ENCODE data around the gene CCDC78. TPM values are rescaled to one million over a fixed set of nuclear protein-coding genes. Genes with fewer than 3 reads are reported as not detected.
"Not testable (repeated sequence)": the region's sequence is repeated elsewhere in the genome, so short reads cannot be mapped to it uniquely, and the experiment has no call there.

CCDC78 gene
- total and polyA plus RNA-seq, 2 donors: 4.8 to 12.4 TPM

DNA sequence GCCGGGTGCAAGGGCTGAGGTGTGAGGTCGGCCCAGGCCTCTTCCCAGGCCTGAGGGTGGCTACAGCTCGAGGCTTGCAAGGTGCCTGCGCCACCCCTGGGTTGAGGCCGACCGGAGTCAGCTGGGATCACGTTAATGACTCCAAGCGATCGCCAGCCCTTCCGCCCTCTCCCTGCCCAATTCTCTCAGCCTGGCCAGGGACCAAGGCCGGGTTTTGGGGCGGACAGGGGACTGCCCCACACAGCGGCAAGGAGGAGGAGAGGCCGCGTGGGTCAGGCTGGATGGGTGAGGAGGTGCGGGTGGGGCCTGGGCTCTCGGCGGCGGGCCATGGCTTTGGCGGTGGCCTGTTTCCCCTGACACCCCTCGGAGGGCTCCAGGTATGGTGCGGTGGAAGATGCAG is 32.9 kb downstream of the CCDC78 start:
- Histone ChIP-seq H3K27ac (ENCODE audit: low read depth in 1 of 2, low read length in 1 of 2) (no peak overlapping the region), H3K27me3 (ENCODE audit: control insufficient read depth in 2 of 2, insufficient read depth in 1 of 2, low read length in 1 of 2) (peaks cover 55 to 74% of the 10 kb centered on the region in 2 donors), H3K36me3 (ENCODE audit: control insufficient read depth in 2 of 2, insufficient read depth in 2 of 2, low read length in 1 of 2) (no peaks in the 10 kb centered on the region), H3K4me1 (ENCODE audit: control insufficient read depth in 2 of 2, insufficient read depth in 2 of 2, low read length in 2 of 2) (peaks cover 35 to 42% of the 10 kb centered on the region in 2 donors), H3K9me3 (ENCODE audit: control insufficient read depth in 2 of 2, insufficient read depth in 1 of 2, low read length in 1 of 2) (peaks cover 0 to 10% of the 10 kb centered on the region in 2 donors), H3K4me3 (ENCODE audit: low read length in 2 of 2) (no peak overlapping the region)
- DNase-seq (ENCODE audit: low read depth in 6 of 9, low spot score in 9 of 9): no peak
- WGBS: 53% methylated on average over 22 of the region's 22 CpGs

DNA sequence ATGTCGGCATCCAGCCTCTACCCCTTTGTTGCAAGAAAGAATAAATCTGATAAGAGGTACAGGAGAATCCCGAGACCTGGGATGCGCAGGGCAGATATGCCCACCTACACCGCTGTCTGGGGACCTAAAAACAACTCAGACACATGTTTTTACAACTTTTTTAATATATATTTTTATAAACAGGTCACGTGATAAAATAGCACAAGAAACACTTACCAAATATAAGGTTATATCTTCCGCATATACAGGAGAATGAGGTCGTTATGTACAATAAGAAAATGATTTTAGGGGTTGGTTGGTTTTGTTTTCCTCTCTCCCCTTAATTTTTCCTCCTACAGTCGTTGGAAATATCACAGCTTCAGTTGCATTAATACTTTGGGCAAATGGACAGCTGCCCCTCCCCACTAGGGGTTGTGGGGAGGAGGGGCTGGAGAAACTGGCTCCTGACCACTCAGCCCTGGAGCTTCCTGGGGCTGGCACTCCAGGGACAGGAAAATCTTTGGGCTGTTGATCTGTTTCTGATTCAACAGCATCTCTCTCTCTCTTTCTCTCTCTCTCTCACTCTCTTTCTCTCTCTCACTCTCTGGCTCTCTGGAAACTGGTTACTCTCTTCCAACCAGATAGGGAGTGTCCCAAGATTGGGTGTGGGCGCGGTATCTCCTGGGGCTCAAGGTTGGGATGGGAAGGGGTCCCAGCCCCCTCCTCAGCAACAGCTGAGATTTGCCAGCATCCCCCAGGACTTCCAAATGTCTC is 33.7 kb downstream of the CCDC78 start:
- 76% methylated on average over 10 of the region's 10 CpGs for WGBS
- DNase-seq (ENCODE audit: low read depth in 6 of 9, low spot score in 9 of 9): no peak
- Histone ChIP-seq H3K4me3 (ENCODE audit: low read length in 2 of 2) (no peak overlapping the region), H3K9me3 (ENCODE audit: control insufficient read depth in 2 of 2, insufficient read depth in 1 of 2, low read length in 1 of 2) (peaks cover 0 to 10% of the 10 kb centered on the region in 2 donors), H3K27ac (ENCODE audit: low read depth in 1 of 2, low read length in 1 of 2) (no peak overlapping the region), H3K36me3 (ENCODE audit: control insufficient read depth in 2 of 2, insufficient read depth in 2 of 2, low read length in 1 of 2) (peaks cover 0 to 3% of the 10 kb centered on the region in 2 donors), H3K27me3 (ENCODE audit: control insufficient read depth in 2 of 2, insufficient read depth in 1 of 2, low read length in 1 of 2) (peaks cover 55 to 65% of the 10 kb centered on the region in 2 donors), H3K4me1 (ENCODE audit: control insufficient read depth in 2 of 2, insufficient read depth in 2 of 2, low read length in 2 of 2) (peaks cover 35 to 42% of the 10 kb centered on the region in 2 donors)

DNA sequence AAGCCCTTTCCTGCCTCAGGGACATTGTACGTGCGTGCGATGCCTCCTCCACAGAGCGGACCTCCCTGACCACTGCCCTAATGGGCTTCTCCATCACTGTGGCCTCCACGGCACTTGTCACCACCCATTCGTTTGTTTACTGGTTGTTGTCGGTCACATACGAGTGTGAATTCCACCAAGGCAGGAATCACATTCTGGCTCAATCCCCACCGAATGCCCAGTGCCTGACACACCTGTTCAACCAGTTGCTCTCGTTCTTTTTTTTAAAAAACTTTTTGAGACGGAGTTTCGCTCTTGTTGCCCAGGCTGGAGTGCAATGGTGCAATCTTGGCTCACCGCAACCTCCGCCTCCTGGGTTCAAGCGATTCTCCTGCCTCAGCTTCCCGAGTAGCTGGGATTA is 35.0 kb downstream of the CCDC78 start:
- peaks cover 35 to 41% of the 10 kb centered on the region in 2 donors for H3K4me1 ChIP-seq (ENCODE audit: control insufficient read depth in 2 of 2, insufficient read depth in 2 of 2, low read length in 2 of 2)
- not testable (repeated sequence) for H3K4me3 ChIP-seq (ENCODE audit: low read length in 2 of 2); DNase-seq (ENCODE audit: low read depth in 6 of 9, low spot score in 9 of 9); H3K27ac ChIP-seq (ENCODE audit: low read depth in 1 of 2, low read length in 1 of 2)
- peaks cover 11 to 16% of the 10 kb centered on the region in 2 donors for H3K36me3 ChIP-seq (ENCODE audit: control insufficient read depth in 2 of 2, insufficient read depth in 2 of 2, low read length in 1 of 2)
- 91% methylated on average over 16 of the region's 16 CpGs for WGBS
- H3K27me3 ChIP-seq (ENCODE audit: control insufficient read depth in 2 of 2, insufficient read depth in 1 of 2, low read length in 1 of 2): peaks cover 46 to 54% of the 10 kb centered on the region in 2 donors
- H3K9me3 ChIP-seq (ENCODE audit: control insufficient read depth in 2 of 2, insufficient read depth in 1 of 2, low read length in 1 of 2): peaks cover 0 to 10% of the 10 kb centered on the region in 2 donors

DNA sequence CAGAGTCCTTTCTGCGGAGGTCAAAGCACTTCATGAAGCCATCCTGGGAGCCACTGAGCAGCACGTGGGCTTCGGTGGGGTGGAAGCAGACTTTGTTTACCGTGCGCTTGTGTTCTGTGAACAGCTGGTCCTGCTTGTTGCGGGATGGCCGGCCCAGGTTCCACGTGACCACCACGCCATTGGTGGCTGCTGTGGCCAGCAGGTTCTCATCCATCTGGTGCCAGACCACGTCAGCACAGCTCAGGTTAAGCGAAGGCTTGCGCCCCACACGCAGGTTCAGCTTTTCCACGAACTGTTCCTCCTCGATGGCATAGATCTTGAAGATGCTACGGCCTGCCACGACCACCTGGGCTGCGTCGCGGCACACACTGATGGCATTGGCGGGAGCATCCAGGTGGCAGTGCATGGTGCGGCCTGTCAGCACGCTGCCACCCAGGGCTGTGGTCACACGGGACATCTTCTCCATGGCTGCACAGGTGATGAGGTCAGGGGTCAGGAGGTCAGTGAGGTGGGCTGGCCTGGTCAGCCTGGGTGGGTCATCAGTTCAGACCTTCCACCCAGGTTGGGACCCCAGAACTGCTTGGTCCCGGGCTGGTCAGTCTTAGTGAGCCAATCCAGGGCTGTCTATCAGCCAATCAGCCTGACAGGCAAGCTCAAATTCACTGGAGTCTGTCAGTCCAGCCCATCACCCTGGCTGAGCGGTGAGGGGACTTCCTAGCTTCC is 36.9 kb downstream of the CCDC78 start:
- H3K9me3 ChIP-seq (ENCODE audit: control insufficient read depth in 2 of 2, insufficient read depth in 1 of 2, low read length in 1 of 2): no peaks in the 10 kb centered on the region
- peak overlapping the region; percentile 80 to 91 for H3K4me3 ChIP-seq (ENCODE audit: low read length in 2 of 2)
- DNase-seq (ENCODE audit: low read depth in 6 of 9, low spot score in 9 of 9): no peak
- peaks cover 28 to 35% of the 10 kb centered on the region in 2 donors for H3K27me3 ChIP-seq (ENCODE audit: control insufficient read depth in 2 of 2, insufficient read depth in 1 of 2, low read length in 1 of 2)
- H3K4me1 ChIP-seq (ENCODE audit: control insufficient read depth in 2 of 2, insufficient read depth in 2 of 2, low read length in 2 of 2): peaks cover 29 to 30% of the 10 kb centered on the region in 2 donors
- H3K27ac ChIP-seq (ENCODE audit: low read depth in 1 of 2, low read length in 1 of 2): peak overlapping the region in 1 of 2 donors; percentile 76
- H3K36me3 ChIP-seq (ENCODE audit: control insufficient read depth in 2 of 2, insufficient read depth in 2 of 2, low read length in 1 of 2): peaks cover 16 to 20% of the 10 kb centered on the region in 2 donors
- WGBS: 90% methylated on average over 26 of the region's 26 CpGs

DNA sequence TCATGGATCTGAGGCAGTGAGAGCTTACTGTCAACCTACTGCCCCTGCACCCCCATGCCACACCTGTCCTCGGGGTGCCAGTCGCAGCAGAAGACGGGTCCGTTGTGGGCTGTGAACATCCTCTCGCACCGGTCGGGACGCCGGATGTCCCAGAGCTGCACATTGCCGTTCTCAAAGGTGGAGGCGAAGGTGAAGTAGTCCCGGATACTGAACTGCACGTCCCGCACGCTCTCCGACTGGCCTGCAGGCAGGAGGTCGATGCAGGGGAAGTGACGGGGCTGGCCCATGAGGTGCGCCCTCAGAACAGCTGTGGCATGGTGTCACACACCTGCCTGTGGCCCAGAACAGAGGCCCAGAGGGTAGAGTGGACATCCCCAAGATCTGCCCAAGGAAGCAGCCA is 38.7 kb downstream of the CCDC78 start:
- 95% methylated on average over 19 of the region's 19 CpGs for WGBS
- Histone ChIP-seq H3K4me1 (ENCODE audit: control insufficient read depth in 2 of 2, insufficient read depth in 2 of 2, low read length in 2 of 2) (peaks cover 22 to 36% of the 10 kb centered on the region in 2 donors), H3K4me3 (ENCODE audit: low read length in 2 of 2) (no peak overlapping the region), H3K27me3 (ENCODE audit: control insufficient read depth in 2 of 2, insufficient read depth in 1 of 2, low read length in 1 of 2) (peaks cover 10 to 17% of the 10 kb centered on the region in 2 donors), H3K27ac (ENCODE audit: low read depth in 1 of 2, low read length in 1 of 2) (no peak overlapping the region), H3K36me3 (ENCODE audit: control insufficient read depth in 2 of 2, insufficient read depth in 2 of 2, low read length in 1 of 2) (peaks cover 23 to 26% of the 10 kb centered on the region in 2 donors), H3K9me3 (ENCODE audit: control insufficient read depth in 2 of 2, insufficient read depth in 1 of 2, low read length in 1 of 2) (no peaks in the 10 kb centered on the region)
- no peak for DNase-seq (ENCODE audit: low read depth in 6 of 9, low spot score in 9 of 9)

DNA sequence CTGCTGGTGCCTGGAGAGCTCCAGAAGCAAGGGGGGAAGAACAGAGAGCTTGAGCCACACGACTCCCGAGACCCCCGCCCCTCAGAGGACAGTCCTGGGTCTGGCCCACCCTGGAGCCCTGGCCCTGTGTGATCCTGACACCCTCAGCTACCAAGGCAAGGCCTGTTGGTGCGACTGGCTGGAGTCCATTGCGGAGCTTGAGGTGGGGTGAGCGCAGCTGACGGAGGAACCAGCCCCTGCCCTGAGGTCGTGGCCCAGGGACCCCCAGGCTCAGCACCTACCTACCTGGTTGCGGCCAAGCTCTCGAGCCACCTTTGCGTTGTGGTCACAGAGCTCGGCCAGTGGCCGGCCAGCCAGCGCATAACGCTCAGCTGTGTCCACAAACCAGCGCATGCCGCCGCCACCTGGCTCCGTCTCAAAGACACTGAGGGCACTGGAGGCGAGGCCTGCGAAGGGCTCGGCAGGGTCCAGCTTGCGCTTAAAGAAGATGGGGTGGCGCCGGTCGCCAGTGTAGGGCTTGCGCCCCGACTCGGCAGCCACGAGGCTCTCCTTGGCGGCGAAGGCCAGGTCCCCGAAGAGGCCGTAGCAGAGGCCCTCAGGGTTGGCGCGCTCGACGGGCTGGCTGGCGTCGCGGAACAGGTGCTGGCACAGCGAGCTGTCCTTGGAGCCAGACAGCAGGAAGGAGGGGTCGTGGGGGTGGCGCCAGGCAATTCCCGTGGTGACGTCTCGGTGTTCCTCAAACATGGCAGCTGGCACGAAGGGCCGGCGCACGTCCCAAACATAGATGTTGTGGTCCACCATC is 39.6 kb downstream of the CCDC78 start:
- Histone ChIP-seq H3K4me3 (ENCODE audit: low read length in 2 of 2) (no peak overlapping the region), H3K27ac (ENCODE audit: low read depth in 1 of 2, low read length in 1 of 2) (no peak overlapping the region), H3K9me3 (ENCODE audit: control insufficient read depth in 2 of 2, insufficient read depth in 1 of 2, low read length in 1 of 2) (peaks cover 0 to under 1% of the 10 kb centered on the region in 2 donors), H3K4me1 (ENCODE audit: control insufficient read depth in 2 of 2, insufficient read depth in 2 of 2, low read length in 2 of 2) (peaks cover 27 to 36% of the 10 kb centered on the region in 2 donors), H3K36me3 (ENCODE audit: control insufficient read depth in 2 of 2, insufficient read depth in 2 of 2, low read length in 1 of 2) (peaks cover 31 to 35% of the 10 kb centered on the region in 2 donors), H3K27me3 (ENCODE audit: control insufficient read depth in 2 of 2, insufficient read depth in 1 of 2, low read length in 1 of 2) (peaks cover 3 to 9% of the 10 kb centered on the region in 2 donors)
- DNase-seq (ENCODE audit: low read depth in 6 of 9, low spot score in 9 of 9): no peak
- 98% methylated on average over 51 of the region's 51 CpGs for WGBS

DNA sequence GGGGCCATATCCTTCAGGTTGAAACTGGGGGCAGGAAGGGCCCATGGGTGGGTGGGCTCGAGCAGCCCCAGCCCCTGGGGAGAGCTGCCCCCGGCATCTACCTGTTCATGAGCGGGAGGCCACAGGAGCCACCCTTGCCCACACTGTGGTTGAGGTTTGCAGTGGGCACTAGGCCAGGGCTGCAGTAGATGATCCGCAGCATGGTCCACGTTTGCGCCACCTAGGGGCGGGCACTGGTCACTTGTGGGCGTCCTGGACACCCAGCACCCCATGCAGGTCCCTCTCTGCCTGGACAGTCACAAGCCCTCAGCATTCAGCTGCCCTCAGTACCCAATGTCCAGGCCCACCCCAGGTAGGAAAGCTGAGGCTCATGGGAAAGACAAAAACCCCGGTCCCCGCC is 40.3 kb downstream of the CCDC78 start:
- Histone ChIP-seq H3K27ac (ENCODE audit: low read depth in 1 of 2, low read length in 1 of 2) (no peak overlapping the region), H3K36me3 (ENCODE audit: control insufficient read depth in 2 of 2, insufficient read depth in 2 of 2, low read length in 1 of 2) (peaks cover 36 to 39% of the 10 kb centered on the region in 2 donors), H3K27me3 (ENCODE audit: control insufficient read depth in 2 of 2, insufficient read depth in 1 of 2, low read length in 1 of 2) (peaks cover 0 to 2% of the 10 kb centered on the region in 2 donors), H3K4me3 (ENCODE audit: low read length in 2 of 2) (no peak overlapping the region), H3K9me3 (ENCODE audit: control insufficient read depth in 2 of 2, insufficient read depth in 1 of 2, low read length in 1 of 2) (peaks cover 0 to 1% of the 10 kb centered on the region in 2 donors), H3K4me1 (ENCODE audit: control insufficient read depth in 2 of 2, insufficient read depth in 2 of 2, low read length in 2 of 2) (peaks cover 34 to 43% of the 10 kb centered on the region in 2 donors)
- 94% methylated on average over 10 of the region's 10 CpGs for WGBS
- DNase-seq (ENCODE audit: low read depth in 6 of 9, low spot score in 9 of 9): no peak

DNA sequence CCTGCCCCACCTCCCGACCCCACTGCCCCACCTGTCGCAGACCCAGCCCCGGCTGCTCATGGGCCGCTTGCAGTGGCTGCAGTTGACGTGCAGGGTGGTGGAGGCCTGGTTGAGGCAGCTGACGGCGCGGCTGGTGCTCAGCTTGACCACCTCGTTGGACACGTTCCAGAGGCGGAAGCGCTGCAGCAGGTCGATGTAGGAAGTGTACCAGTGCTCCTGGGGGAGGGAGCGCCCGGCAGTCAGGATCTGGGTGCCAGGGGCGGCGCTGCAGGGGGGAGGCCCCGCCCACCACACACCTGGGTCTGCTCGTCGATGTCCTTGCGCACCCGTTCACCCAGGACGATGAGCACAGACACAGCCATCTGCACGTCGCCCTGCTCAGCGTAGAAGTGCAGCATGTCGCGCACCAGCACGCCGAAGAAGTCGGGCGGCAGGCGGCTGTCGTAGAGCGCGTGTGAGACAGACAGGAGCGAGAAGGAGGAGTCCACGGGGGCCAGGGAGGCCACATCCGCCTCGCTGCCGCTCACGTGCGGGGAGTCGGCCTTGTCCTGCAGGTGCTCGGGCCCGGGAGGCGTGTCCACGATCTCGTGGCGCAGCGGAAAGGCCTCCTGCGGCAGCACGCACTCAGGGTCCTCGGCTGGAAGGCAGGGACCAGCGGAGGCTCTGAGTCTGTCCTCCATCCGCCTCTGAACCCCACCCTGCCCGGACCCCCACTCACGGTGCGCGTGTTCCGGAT is 41.1 kb downstream of the CCDC78 start:
- Histone ChIP-seq H3K27me3 (ENCODE audit: control insufficient read depth in 2 of 2, insufficient read depth in 1 of 2, low read length in 1 of 2) (no peaks in the 10 kb centered on the region), H3K27ac (ENCODE audit: low read depth in 1 of 2, low read length in 1 of 2) (no peak overlapping the region), H3K4me3 (ENCODE audit: low read length in 2 of 2) (peak overlapping the region in 1 of 2 donors; percentile 79), H3K9me3 (ENCODE audit: control insufficient read depth in 2 of 2, insufficient read depth in 1 of 2, low read length in 1 of 2) (peaks cover 0 to 1% of the 10 kb centered on the region in 2 donors), H3K36me3 (ENCODE audit: control insufficient read depth in 2 of 2, insufficient read depth in 2 of 2, low read length in 1 of 2) (peaks cover 36 to 39% of the 10 kb centered on the region in 2 donors), H3K4me1 (ENCODE audit: control insufficient read depth in 2 of 2, insufficient read depth in 2 of 2, low read length in 2 of 2) (peaks cover 30 to 42% of the 10 kb centered on the region in 2 donors)
- DNase-seq (ENCODE audit: low read depth in 6 of 9, low spot score in 9 of 9): no peak
- 97% methylated on average over 61 of the region's 61 CpGs for WGBS

All from thymus (tissue), 11 donors.